ENCODE measurements around the gene SARDH. TPM values are rescaled to one million over a fixed set of nuclear protein-coding genes. Genes with fewer than 3 reads are reported as not detected.

Gene SARDH
- total and polyA plus RNA-seq, 2 of the 13 experiments (the other 11 are each of a cell fraction or from before 2014, with no cell fraction given) = 11.6 to 34.9 TPM

DNA sequence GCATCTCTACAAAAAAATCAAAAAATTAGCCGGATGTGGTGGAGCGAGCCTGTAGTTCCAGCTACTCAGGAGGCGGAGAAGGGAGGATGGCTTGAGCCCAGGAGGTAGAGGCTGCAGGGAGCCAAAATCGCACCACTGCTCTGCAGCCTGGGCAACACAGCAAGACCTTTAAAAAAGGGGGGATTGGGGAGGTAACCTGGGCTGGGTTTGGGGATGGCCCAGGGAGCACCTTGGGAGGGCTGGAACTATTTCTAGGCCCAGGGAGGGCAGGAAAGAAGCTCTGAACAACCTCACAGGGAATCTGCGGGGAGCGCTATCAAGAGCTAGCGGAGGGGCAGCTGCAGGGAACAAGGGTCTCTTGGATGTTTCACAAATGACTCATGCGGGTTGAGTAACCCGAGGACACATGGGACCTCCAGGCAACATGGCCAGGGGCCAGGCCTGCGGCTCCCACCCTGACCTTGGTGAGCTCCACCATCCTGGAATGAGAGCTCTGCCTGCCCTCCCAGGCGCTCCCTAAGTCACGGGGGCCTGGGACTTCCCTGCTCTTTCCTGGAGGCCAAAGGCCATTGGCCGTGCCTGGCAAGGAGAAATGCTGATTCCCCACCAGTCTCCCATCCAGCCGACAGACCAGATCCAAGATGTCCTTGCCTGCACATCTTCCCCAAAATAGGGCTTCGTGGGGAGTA lies 23.4 kb downstream of the SARDH start (continued):
- TF ChIP-seq, protein P1, sequence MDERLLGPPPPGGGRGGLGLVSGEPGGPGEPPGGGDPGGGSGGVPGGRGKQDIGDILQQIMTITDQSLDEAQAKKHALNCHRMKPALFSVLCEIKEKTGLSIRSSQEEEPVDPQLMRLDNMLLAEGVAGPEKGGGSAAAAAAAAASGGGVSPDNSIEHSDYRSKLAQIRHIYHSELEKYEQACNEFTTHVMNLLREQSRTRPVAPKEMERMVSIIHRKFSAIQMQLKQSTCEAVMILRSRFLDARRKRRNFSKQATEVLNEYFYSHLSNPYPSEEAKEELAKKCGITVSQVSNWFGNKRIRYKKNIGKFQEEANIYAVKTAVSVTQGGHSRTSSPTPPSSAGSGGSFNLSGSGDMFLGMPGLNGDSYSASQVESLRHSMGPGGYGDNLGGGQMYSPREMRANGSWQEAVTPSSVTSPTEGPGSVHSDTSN (CRISPR knock-in tag; IDR thresholded peaks at IDR 0.05) = no peak
- TF ChIP-seq ZBTB7B (CRISPR knock-in tag; IDR thresholded peaks at IDR 0.05) = peak; percentile 100
- TF ChIP-seq, protein P2, sequence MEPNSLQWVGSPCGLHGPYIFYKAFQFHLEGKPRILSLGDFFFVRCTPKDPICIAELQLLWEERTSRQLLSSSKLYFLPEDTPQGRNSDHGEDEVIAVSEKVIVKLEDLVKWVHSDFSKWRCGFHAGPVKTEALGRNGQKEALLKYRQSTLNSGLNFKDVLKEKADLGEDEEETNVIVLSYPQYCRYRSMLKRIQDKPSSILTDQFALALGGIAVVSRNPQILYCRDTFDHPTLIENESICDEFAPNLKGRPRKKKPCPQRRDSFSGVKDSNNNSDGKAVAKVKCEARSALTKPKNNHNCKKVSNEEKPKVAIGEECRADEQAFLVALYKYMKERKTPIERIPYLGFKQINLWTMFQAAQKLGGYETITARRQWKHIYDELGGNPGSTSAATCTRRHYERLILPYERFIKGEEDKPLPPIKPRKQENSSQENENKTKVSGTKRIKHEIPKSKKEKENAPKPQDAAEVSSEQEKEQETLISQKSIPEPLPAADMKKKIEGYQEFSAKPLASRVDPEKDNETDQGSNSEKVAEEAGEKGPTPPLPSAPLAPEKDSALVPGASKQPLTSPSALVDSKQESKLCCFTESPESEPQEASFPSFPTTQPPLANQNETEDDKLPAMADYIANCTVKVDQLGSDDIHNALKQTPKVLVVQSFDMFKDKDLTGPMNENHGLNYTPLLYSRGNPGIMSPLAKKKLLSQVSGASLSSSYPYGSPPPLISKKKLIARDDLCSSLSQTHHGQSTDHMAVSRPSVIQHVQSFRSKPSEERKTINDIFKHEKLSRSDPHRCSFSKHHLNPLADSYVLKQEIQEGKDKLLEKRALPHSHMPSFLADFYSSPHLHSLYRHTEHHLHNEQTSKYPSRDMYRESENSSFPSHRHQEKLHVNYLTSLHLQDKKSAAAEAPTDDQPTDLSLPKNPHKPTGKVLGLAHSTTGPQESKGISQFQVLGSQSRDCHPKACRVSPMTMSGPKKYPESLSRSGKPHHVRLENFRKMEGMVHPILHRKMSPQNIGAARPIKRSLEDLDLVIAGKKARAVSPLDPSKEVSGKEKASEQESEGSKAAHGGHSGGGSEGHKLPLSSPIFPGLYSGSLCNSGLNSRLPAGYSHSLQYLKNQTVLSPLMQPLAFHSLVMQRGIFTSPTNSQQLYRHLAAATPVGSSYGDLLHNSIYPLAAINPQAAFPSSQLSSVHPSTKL (CRISPR knock-in tag; IDR thresholded peaks at IDR 0.05) = peak; percentile 95
- TF ChIP-seq NR2C2 (CRISPR knock-in tag; IDR thresholded peaks at IDR 0.05; ENCODE audit: borderline replicate concordance) = peak; percentile 69
- TF ChIP-seq ELF3 (CRISPR knock-in tag; IDR thresholded peaks at IDR 0.05) = peak; percentile 68
- TF ChIP-seq, protein P3, sequence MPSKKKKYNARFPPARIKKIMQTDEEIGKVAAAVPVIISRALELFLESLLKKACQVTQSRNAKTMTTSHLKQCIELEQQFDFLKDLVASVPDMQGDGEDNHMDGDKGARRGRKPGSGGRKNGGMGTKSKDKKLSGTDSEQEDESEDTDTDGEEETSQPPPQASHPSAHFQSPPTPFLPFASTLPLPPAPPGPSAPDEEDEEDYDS (CRISPR knock-in tag; IDR thresholded peaks at IDR 0.05) = peak; percentile 64
- peak; percentile 85 for TF ChIP-seq TOPORS (CRISPR knock-in tag; IDR thresholded peaks at IDR 0.05)
- TF ChIP-seq, protein P4, sequence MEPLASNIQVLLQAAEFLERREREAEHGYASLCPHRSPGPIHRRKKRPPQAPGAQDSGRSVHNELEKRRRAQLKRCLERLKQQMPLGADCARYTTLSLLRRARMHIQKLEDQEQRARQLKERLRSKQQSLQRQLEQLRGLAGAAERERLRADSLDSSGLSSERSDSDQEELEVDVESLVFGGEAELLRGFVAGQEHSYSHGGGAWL (CRISPR knock-in tag; IDR thresholded peaks at IDR 0.05) = no peak
- no peak for TF ChIP-seq ZNF879 (CRISPR knock-in tag; IDR thresholded peaks at IDR 0.05)
- 0 out of 2 replicates have a peak, but pooled peaks have one; percentile 27 for TF ChIP-seq SOX13 (IDR thresholded peaks at IDR 0.05)
- TF ChIP-seq SOX13 (CRISPR knock-in tag; conservative IDR thresholded peaks at IDR 0.05 in 1 of 2, IDR thresholded peaks at IDR 0.05 in 1 of 2) = peak in 1 of 2 experiments; percentile 83; a peak in 2 of 4 replicates
- TF ChIP-seq KMT2B (CRISPR knock-in tag; IDR thresholded peaks at IDR 0.05) = peak; percentile 46; the same call in 1 of the 2 replicates
- TF ChIP-seq HDAC1 (CRISPR knock-in tag; IDR thresholded peaks at IDR 0.05) = no peak; the same call in 1 of the 2 replicates
- TF ChIP-seq CHD2 (IDR thresholded peaks at IDR 0.05; ENCODE audit: low read depth, low read length) = no peak
- TF ChIP-seq GATA4 (IDR thresholded peaks at IDR 0.05; ENCODE audit: borderline replicate concordance, low read depth) = no peak
- peak; percentile 81 for TF ChIP-seq KDM2A (CRISPR knock-in tag; IDR thresholded peaks at IDR 0.05; ENCODE audit: borderline replicate concordance, low read depth)
- TF ChIP-seq RXRA (CRISPR knock-in tag; IDR thresholded peaks at IDR 0.05) = peak; percentile 92
- no peak for TF ChIP-seq ZNF282 (IDR thresholded peaks at IDR 0.05; ENCODE audit: partially characterized antibody)
